ENCODE measurements around the gene PTOV1. TPM values are rescaled to one million over a fixed set of nuclear protein-coding genes. Genes with fewer than 3 reads are reported as not detected.
A peak's percentile ranks its signal among the peaks of the same experiment; 100 is the strongest.

The PTOV1 gene
- total and polyA plus RNA-seq, 2 of the 8 experiments (the other 6 are each of a cell fraction or from before 2014, with no cell fraction given), result 147 to 251 TPM

DNA sequence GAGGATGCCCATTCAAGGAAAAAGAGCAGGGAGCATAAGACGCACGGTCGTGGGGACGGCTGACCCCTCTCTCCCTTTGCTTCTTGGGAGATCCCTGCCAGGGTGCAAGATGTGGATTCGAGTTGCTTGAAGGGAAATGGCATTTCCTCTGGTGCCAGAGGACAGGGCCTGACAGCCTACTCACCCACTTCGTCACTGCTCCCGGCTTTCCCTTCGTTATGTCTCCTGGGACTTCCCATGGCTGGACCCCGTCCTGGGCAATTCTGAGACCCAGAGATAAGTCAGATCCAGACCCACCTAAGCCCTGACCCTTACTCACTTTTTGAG lies 27.7 kb downstream of the PTOV1 start:
- H3K4me3 ChIP-seq (ENCODE audit: extremely low read depth in 1 of 4, insufficient read depth in 2 of 4, low read depth in 3 of 4, low read length in 4 of 4), result peak overlapping the region; percentile 70 to 95 (median 91); a peak in 7 of 8 replicates
- no peak overlapping the region for H3K56ac ChIP-seq (replicated peaks; ENCODE audit: insufficient read length, low read depth, low read length)
- TF ChIP-seq JUND (IDR thresholded peaks at IDR 0.05; ENCODE audit: low read length) (no peak), EZH2 (IDR thresholded peaks at IDR 0.05; ENCODE audit: low read depth, low read length, severe bottlenecking) (no peak)
- H2AK5ac ChIP-seq (ENCODE audit: low read depth, low read length), result peak overlapping the region; percentile 75; the same call in 1 of the 2 replicates
- ChIA-PET POLR2A (ENCODE audit: partially characterized antibody) (interaction anchor here (1.2 to 6.2 kb wide), 5 partner anchors 10 to 51 kb away, joined by 3 to 76 read pairs (median 39); partner anchors contain the start of genes ATF5, NUP62 and PNKP), CTCF (ENCODE audit: partially characterized antibody) (interaction anchor here (0.7 to 1.5 kb wide), 2 partner anchors 75 to 189 kb away, joined by 3 read pairs; partner anchors contain the start of gene ADM5)
- H3K9me3 ChIP-seq (ENCODE audit: insufficient read depth in 2 of 2, low read depth in 1 of 2, low read length in 1 of 2), result no peaks in the 10 kb centered on the region
- H4K5ac ChIP-seq (ENCODE audit: insufficient read length, low read depth, low read length), result no peak overlapping the region
- peak overlapping the region; percentile 79; the same call in 1 of the 2 replicates for H2BK5ac ChIP-seq (ENCODE audit: low read depth, low read length)
- H2BK120ac ChIP-seq (replicated peaks; ENCODE audit: low read depth, low read length), result no peak overlapping the region
- H3K9ac ChIP-seq (replicated peaks in 1 of 4; ENCODE audit: extremely low read depth in 1 of 4, low read depth in 3 of 4, low read length in 3 of 4), result peak overlapping the region in 3 of 4 experiments; percentile 66 to 98 (median 97); a peak in 6 of 7 replicates
- no peak overlapping the region for H2BK15ac ChIP-seq (ENCODE audit: low read length)
- H3K4me2 ChIP-seq (ENCODE audit: insufficient read depth in 1 of 2, low read depth in 2 of 2, low read length in 2 of 2), result peak overlapping the region; percentile 90 to 92
- H3K79me2 ChIP-seq (ENCODE audit: control insufficient read depth in 1 of 2, insufficient read depth in 2 of 2, low read length in 2 of 2), result peaks cover 0 to 30% of the 10 kb centered on the region in 2 experiments; a peak in 2 of 4 replicates
- no peak overlapping the region for H3K14ac ChIP-seq (ENCODE audit: insufficient read length)
- H3K4me1 ChIP-seq (replicated peaks in 1 of 4; ENCODE audit: control insufficient read depth in 3 of 4, insufficient read depth in 4 of 4, low read length in 3 of 4), result peaks cover 0 to 13% (median 7%) of the 10 kb centered on the region in 4 experiments; a peak in 6 of 7 replicates
- H2AFZ ChIP-seq (ENCODE audit: low read length), result no peak overlapping the region
- H3K4ac ChIP-seq (replicated peaks; ENCODE audit: insufficient read length, low read depth, low read length), result no peak overlapping the region
- 81% methylated on average over 9 of the region's 9 CpGs; no CpG with 5 or more reads in 1 of the 2 experiments for WGBS, 2 experiments (ENCODE audit: extremely low coverage in 1 of 2, insufficient coverage in 1 of 2, insufficient read length in 1 of 2, insufficient replicate concordance in 2 of 2, low coverage in 1 of 2, low lambda C conversion rate in 2 of 2, missing lambda C conversion rate in 1 of 2)
- H3K36me3 ChIP-seq (ENCODE audit: control insufficient read depth in 2 of 4, insufficient read depth in 4 of 4, low read length in 3 of 4), result peaks cover 19 to 44% (median 37%) of the 10 kb centered on the region in 4 experiments
- H3K27me3 ChIP-seq (replicated peaks in 1 of 4; ENCODE audit: control insufficient read depth in 3 of 4, extremely low read depth in 1 of 4, insufficient read depth in 3 of 4, low read length in 3 of 4), result no peaks in the 10 kb centered on the region
- peaks cover 10 to 16% of the 10 kb centered on the region in 2 experiments for H4K20me1 ChIP-seq (replicated peaks in 1 of 2; ENCODE audit: control insufficient read depth in 1 of 2, insufficient read depth in 2 of 2, low read length in 2 of 2)
- H2BK20ac ChIP-seq (ENCODE audit: low read length), result no peak overlapping the region
- H3K18ac ChIP-seq (ENCODE audit: extremely low read depth, low read length), result 0 out of 2 replicates have a peak overlapping the region, but pooled peaks have one; percentile 28
- peaks cover 16% of the 10 kb centered on the region for H3K23me2 ChIP-seq (ENCODE audit: low read depth, low read length)
- H3K27ac ChIP-seq (ENCODE audit: low read depth, low read length), result peak overlapping the region; percentile 87
- no peak overlapping the region for H3K23ac ChIP-seq (ENCODE audit: insufficient read length)
- no peak overlapping the region for H4K91ac ChIP-seq (replicated peaks; ENCODE audit: insufficient read length, low read length)
- no peak overlapping the region for H4K8ac ChIP-seq (ENCODE audit: extremely low read depth, insufficient read depth, low read length)
- DNase-seq (ENCODE audit: low read depth in 1 of 2, low spot score in 2 of 2), result no peak
- no peak for FAIRE-seq
- peaks cover 16% of the 10 kb centered on the region for H3K79me1 ChIP-seq (ENCODE audit: low read depth, low read length)
- H2BK12ac ChIP-seq (ENCODE audit: low read depth, low read length), result no peak overlapping the region; the same call in 1 of the 2 replicates

All from H1 (cell line).